ENCODE measurements around the gene MTA1.

- TF ChIP-seq CTCF (conservative IDR thresholded peaks at IDR 0.05; ENCODE audit: low read length) (no peak), EZH2phosphoT487 (IDR thresholded peaks at IDR 0.05; ENCODE audit: borderline replicate concordance, low read depth, low read length) (no peak)
Observed at GRCh38 chr14:105450123-105450505, 30.5 kb downstream of the MTA1 start.

Measured in OCI-LY7 (cell line).